ENCODE data around the gene ITPRID1.
"Not testable (repeated sequence)": the region's sequence is repeated elsewhere in the genome, so short reads cannot be mapped to it uniquely, and the experiment has no call there.

ITPRID1 gene

DNA sequence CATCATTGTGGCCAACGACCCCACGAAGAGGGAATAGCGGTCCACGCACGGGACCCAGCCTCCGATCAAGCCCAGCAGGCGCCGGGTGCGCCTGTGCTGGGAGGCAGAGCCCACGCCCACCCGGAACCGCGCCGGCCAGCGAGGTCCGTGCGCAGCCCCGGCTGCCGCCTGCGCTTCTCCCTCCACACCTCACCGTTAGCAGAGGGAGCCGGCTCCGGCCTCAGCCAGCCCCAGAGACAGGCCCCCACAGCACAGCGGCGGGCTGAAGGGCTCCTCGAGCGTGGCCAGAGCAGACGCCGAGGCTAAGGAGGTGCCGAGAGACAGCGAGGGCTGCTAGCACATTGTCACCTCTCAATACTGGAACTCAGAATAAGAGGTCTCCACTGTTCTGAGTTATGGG lies 3.6 kb downstream of the ITPRID1 start:
- DNase-seq = no peak

GRCh38 chr7:31518766-31519165 lies 4.9 kb downstream of the ITPRID1 start:
- no peak for DNase-seq

GRCh38 chr7:31521336-31522010 lies 7.6 kb downstream of the ITPRID1 start:
- no peak for DNase-seq

DNA sequence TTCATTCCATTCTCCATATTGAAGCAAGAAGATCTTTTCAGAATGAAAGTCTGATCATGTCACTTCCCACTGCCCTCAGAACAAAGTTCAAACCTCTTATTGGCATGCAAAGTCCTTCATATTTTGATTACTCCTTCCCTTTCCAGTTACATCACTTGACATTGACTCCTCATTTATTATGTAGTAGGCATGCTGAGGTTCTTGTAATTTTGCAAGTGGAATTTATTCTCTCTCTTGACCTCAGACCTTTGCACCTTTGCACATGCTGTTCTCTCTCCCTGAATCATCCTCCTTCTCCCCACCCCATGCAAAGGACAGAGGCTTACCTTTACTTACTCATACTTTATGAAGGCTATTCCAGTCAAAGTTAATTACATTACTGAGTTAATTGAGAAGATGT lies 13.0 kb downstream of the ITPRID1 start:
- DNase-seq = no peak

- DNase-seq = no peak
Observed at GRCh38 chr7:31529103-31529502, 15.2 kb downstream of the ITPRID1 start.

DNA sequence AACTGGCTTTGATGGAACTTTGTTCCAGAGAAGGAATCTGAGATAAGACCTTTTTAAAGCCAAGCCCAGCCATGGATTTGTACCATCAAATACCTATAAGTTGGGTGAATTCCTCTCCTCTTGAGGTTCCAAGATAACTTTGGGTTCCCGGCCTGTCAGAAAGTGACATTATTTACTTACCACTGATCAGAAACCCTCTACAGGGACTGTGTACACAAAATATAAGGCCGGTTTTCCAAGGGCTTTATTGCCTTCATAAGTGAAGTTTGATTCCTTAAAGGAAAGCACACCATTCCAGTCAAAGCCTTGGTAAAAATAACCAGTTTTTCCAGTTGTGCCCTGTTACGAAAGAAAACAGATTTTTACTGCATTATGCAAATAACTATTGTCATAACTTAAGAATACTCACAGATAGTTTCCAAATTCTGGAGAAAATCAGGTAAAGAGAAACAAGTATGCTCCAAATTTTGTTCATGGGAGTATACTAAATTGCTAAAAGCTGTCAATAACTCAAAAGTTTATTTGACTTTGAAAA lies 26.8 kb downstream of the ITPRID1 start:
- DNase-seq = not testable (repeated sequence)

DNA sequence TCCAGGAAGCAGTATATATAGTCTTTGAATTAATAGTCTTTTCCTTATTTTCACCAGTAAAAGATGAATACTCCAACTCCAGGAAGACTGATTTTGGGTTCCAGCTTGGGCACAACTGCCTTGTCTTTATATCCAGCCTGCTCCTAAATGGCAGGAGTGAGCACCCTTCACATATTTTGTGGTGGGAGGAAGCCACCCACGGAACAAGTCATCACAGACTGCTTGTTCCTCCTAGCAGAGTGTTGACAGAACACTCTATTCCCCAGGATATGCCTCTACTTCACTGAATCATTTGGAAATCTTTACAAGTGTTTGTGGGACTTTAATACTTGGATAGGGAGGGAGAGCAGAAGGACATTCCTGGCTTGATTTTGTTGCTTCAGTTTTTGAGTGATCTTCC lies 31.7 kb downstream of the ITPRID1 start:
- DNase-seq = no peak

DNA sequence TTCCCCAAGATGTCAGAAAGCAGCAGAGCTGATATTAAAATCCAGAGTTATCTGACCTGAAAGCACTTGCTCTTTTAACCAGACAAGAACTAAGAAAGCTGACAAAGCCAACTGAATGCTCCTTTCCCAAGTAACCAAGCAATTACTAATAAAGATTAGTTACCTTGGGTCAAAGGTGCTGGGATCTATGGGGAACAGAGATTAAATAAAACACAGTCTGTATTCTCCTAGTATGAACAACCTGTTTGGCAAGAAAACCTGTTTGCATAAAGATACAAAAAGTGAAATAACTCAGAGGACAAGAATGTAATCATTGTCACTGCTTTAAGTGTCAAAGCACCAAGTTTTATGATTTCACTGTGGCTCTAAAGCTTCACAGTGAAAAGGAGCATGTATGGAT lies 35.7 kb downstream of the ITPRID1 start:
- DNase-seq = no peak

DNA sequence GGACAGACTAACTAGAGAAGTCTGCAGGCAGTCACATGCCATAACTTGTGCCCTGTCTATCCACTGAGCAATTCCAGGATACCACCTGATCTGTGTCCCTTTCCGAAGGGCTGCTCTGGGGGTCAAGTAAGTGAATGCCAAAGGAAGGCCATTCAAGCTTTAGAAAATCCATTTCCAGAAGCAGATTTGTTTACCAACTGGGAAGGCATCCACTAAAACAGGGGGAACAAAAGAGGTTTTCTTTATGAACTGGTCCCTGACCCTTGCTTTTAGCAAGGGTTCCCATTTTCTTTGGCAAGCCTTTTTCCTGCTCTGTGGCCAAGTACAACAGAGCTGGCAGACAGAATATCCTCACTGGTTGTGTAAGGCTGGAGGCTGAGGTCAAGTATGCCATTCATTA lies 36.5 kb downstream of the ITPRID1 start:
- no peak for DNase-seq

DNA sequence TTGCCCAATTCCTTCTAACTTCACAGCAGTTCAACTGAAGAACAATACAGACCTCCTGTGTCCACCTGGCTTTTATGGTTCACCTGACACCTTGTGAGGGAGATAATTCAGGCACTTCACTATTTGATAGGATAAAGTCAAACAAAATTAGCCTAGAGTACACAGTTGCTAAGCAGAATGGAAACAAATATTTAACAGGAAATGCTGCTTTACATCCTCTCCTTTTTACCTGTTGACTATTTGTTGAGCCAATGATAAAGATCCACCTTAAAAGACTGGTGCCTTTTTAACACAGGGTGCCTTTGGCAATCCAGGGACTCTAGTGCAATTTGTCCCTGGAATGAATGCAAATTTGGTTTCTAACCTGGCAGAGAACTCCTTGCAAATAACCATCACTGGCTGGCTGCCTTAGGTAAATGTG lies 39.8 kb downstream of the ITPRID1 start:
- DNase-seq = no peak

GRCh38 chr7:31562002-31562401 lies 48.1 kb downstream of the ITPRID1 start:
- DNase-seq = no peak

GRCh38 chr7:31563522-31563921 lies 49.6 kb downstream of the ITPRID1 start:
- DNase-seq = no peak

GRCh38 chr7:31563951-31564350 lies 50.1 kb downstream of the ITPRID1 start:
- no peak for DNase-seq

DNA sequence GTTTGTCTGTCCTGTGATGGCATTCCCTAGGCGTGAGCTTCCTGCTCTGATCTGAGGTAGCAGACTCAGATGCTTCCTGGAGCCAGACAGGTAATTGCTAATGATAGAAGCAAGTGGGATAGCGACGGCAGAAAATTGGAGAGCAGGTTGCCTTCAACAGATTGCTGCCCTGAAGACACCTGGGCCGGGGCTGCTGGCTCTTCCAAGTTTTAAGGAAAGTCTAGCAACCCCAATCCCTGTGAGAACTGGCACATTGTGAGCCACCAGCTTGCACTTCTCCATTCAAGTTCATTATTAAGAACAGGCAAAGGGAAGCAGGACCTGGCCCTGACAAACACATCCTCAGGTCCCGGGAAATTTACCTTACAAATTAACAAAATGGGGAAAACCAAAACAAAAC lies 50.8 kb downstream of the ITPRID1 start:
- DNase-seq = no peak

GRCh38 chr7:31569528-31569927 lies 55.6 kb downstream of the ITPRID1 start:
- no peak for DNase-seq

DNA sequence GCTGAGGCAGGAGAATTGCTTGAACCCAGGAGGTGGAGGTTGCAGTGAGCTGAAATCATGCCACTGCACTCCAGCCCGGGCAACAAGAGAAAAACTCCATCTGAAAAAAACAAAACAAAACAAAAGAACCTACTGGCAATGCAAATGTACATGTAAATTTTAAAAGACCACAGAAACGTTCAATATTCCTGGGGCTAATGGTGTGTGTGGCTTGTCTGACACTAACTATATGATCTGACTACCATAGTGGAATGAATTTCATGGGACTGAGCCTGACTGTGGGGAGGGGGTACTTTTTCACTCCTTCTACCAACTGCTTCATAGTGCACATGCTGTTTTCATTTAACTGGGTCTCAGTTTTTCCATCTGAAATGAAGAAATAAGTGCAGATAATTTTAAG lies 69.6 kb downstream of the ITPRID1 start:
- no peak for DNase-seq

DNA sequence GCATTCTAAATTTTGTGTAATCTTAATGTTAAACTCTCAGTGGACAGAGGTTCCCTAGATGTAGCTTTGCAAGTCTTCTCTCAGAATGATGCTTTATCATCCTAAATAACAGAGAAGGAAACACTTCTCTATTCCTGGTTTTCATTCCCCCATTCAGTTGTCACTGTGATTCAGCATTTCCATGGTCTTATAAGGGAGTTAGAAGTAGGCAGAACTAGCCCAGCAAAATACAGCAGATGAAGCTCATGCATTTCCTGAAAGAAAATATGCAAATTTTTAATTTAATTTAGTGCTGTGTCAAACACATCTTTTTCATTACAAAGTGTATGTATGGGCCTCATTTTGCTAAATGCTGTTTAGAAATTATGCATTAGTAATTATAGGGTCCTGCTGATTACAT lies 70.1 kb downstream of the ITPRID1 start:
- DNase-seq = no peak

GRCh38 chr7:31595390-31595789 lies 81.5 kb downstream of the ITPRID1 start:
- DNase-seq = no peak

GRCh38 chr7:31602041-31602625 lies 88.2 kb downstream of the ITPRID1 start:
- peak; percentile 20 for DNase-seq

DNA sequence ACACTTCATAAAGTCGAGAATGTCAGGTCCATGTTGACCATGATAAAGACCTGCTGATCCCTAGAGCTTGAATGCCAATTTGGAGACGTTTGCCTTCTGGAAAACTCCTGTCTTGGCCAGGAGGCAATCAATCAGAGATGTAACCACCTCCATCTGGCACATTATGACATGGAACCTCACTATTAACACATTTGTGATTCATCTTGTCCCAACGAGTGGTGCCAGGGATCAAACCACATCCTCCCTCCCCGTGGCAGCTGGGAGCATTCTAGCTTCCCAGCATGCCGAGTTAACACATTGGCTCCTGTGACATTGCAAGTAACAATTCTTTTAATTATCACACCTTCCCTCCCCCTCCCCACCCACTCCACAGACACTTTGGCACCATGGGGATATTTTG lies 89.2 kb downstream of the ITPRID1 start:
- peak; percentile 72 for DNase-seq

DNA sequence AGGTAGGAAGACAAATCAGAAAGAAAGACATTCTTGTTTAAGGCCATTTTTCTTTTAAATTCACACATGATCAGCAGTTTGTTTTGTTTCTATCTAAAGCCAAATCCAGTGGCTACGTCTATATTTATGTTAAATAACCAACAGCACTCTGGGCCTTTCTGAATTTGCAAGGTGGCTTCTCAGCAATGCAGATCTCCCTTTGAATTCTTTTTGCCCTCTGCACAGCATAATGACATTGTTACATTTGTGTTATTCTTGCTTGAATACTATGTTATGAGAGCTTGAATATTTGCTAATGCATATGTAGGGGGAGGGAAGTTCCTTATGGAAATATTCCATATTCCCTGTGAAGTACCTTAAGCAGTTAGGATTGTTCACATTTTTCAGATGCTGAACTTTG lies 99.7 kb downstream of the ITPRID1 start:
- DNase-seq = no peak

DNA sequence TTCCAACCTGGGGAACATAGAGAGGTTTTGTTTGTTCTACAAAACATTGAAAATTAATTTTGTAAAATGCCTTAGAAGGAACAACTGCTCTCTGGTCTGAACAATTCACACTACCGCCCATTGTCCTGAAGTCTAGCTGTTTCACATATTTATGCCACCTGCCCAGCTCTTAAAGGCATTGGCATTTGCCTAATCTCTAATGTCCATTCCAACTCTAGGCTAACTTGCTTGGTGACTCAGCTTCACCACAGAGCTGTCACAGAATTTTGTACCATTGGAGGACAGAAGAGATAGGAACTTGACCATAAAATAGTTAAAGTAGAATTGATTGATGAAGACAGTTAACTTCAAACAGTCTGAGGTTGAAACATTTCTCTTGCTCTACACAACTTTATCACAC lies 119.6 kb downstream of the ITPRID1 start:
- DNase-seq = no peak

DNA sequence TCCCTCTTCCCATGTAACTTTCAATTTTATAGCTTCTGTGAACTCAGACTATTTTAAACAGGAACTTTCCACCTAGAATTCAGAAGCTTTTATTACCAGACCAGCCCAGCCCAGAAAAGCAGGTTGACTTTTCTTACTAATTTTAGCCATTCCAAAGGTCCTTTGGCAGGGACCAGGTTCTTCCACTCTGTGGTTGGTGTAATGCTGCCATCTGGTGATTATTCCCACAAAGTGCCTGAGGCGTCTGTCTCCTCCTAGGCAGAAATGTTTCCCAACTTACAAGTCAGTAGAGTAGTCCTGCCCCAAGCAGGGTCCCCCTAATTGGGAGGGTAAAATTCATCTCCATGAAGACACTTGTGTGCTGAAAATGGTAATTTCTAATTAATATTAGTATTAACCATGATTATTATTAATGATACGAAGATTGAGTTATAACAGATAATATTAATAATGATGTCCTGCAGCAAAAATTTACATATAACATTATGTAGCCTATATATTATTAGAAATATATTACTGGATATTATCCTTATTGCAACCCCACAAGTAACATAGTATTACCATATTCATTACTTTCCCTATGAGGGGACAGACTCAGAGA lies 120.1 kb downstream of the ITPRID1 start:
- DNase-seq = peak; percentile 59

GRCh38 chr7:31640381-31640780 lies 126.5 kb downstream of the ITPRID1 start:
- no peak for DNase-seq

Data from NCI-H2171 (cell line).